B cell (primary cell): ENCODE measurements around the gene YPEL5. TPM values are rescaled to one million over a fixed set of nuclear protein-coding genes. Genes with fewer than 3 reads are reported as not detected.

Experiments used
- ATAC-seq: fragments of 200-7000 bp; cut with Tn5 transposase; one replicate; pipeline ENCODE4 v1.10.0; 2021; ENCODE audit warnings: low read depth, mild to moderate bottlenecking, moderate number of reproducible peaks, moderate library complexity
- CTCF ChIA-PET: fragments of 350-600 bp; sonication (Branson Sonifier 250); formaldehyde crosslinking; loops from one replicate; lab custom pipeline; 2021; ENCODE audit warnings: antibody characterized with exemption, inconsistent platforms; lab: Charles Lee
- POLR2A ChIA-PET: fragments of 350-600 bp; sonication (Branson Sonifier 250); formaldehyde crosslinking; loops from one replicate; lab custom pipeline; 2021; ENCODE audit warnings: antibody characterized with exemption; lab: Charles Lee
- DNase-seq: peaks from one replicate; pipeline ENCODE4 v3.0.0; 2013
- H2AFZ ChIP-seq: 2 replicates; pipeline ENCODE4 v1.6.1; 2012; ENCODE audit warnings: mild to moderate bottlenecking, low read depth, low read length; ENCODE audit not compliant: insufficient read depth, poor library complexity, severe bottlenecking
- H3K27ac ChIP-seq, 2 donors: 1 replicate in 1 of 2; 2 replicates in 1 of 2; pipeline ENCODE4 v1.5.1; 2012 to 2013; ENCODE audit warnings: low read length in 2 of 2, mild to moderate bottlenecking in 2 of 2, moderate library complexity in 1 of 2
- H3K27me3 ChIP-seq, 4 experiments: fragments of 200-600 bp in 1 of 4; sonication (generic) in 1 of 4; replicated peaks in 1 of 4; 1 replicate in 2 of 4; 2 replicates in 2 of 4; pipeline versions ENCODE4 v1.6.1 to v1.7.0; 2013 to 2016; ENCODE audit warnings: low read length in 3 of 4, mild to moderate bottlenecking in 2 of 4, mixed read lengths in 1 of 4, moderate library complexity in 1 of 4; ENCODE audit not compliant: insufficient read depth in 4 of 4, control insufficient read depth in 3 of 4; ENCODE audit errors: control extremely low read depth in 1 of 4
- H3K36me3 ChIP-seq, 2 experiments: replicated peaks in 1 of 2; 1 replicate in 1 of 2; 2 replicates in 1 of 2; pipeline versions ENCODE4 v1.6.1 to v1.7.1; 2013; ENCODE audit warnings: low read length in 1 of 2; ENCODE audit not compliant: insufficient read depth in 2 of 2, control insufficient read depth in 1 of 2; ENCODE audit errors: control extremely low read depth in 1 of 2, extremely low read depth in 1 of 2
- H3K4me1 ChIP-seq, 2 donors: fragments of 200-600 bp in 1 of 2; sonication (generic) in 1 of 2; 1 replicate in 1 of 2; 2 replicates in 1 of 2; pipeline versions ENCODE4 v1.5.1 to v1.6.1; 2013 to 2017; ENCODE audit warnings: low read length in 2 of 2; ENCODE audit not compliant: control insufficient read depth in 2 of 2, insufficient read depth in 2 of 2
- H3K4me2 ChIP-seq: replicated peaks from 2 replicates; pipeline ENCODE3; 2012; ENCODE audit warnings: mild to moderate bottlenecking, low read depth, low read length; ENCODE audit not compliant: poor library complexity, severe bottlenecking
- H3K4me3 ChIP-seq, 5 experiments: fragments of 200-600 bp in 1 of 5; sonication (generic) in 1 of 5; 1 replicate in 3 of 5; 2 replicates in 2 of 5; pipeline versions ENCODE4 v1.5.1 to v1.7.0; 2011 to 2016; ENCODE audit warnings: low read length in 4 of 5, mild to moderate bottlenecking in 4 of 5, low read depth in 2 of 5, control low read depth in 1 of 5, moderate library complexity in 1 of 5; ENCODE audit not compliant: insufficient read depth in 1 of 5; ENCODE audit errors: control extremely low read depth in 1 of 5, extremely low read depth in 1 of 5
- H3K79me2 ChIP-seq: fragments of 200-600 bp; sonication (generic); one replicate; pipeline ENCODE4 v1.6.0; 2016; ENCODE audit warnings: low read length; ENCODE audit not compliant: control insufficient read depth, insufficient read depth
- H3K9ac ChIP-seq: fragments of 200-600 bp; sonication (generic); 2 replicates; pipeline ENCODE4 v1.6.1; 2017; ENCODE audit warnings: mild to moderate bottlenecking, low read length, moderate library complexity
- H3K9me3 ChIP-seq, 3 donors: one replicate each; pipeline versions ENCODE4 v1.6.1 to v1.7.1; 2013; ENCODE audit warnings: low read length in 2 of 3; ENCODE audit not compliant: control insufficient read depth in 2 of 3, insufficient read depth in 1 of 3; ENCODE audit errors: control extremely low read depth in 1 of 3
- H4K20me1 ChIP-seq: 2 replicates; pipeline ENCODE4 v1.6.0; 2012; ENCODE audit warnings: mild to moderate bottlenecking, low read length; ENCODE audit not compliant: insufficient read depth, control insufficient read depth, poor library complexity, severe bottlenecking
- H3K27ac Mint-ChIP-seq: one replicate; pipeline ENCODE4 v1.8.0; 2021; ENCODE audit warnings: mixed read lengths
- H3K27me3 Mint-ChIP-seq: one replicate; pipeline ENCODE4 v1.8.0; 2021; ENCODE audit warnings: mixed read lengths
- H3K4me1 Mint-ChIP-seq: one replicate; pipeline ENCODE4 v1.8.0; 2021; ENCODE audit warnings: mixed read lengths
- H3K4me3 Mint-ChIP-seq: one replicate; pipeline ENCODE4 v1.8.0; 2021; ENCODE audit warnings: mixed read lengths
- H3K9me3 Mint-ChIP-seq: one replicate; pipeline ENCODE4 v1.8.0; 2022; ENCODE audit warnings: mixed read lengths; ENCODE audit not compliant: insufficient read depth
- EZH2 ChIP-seq: IDR thresholded peaks from 2 replicates; pipeline ENCODE4 v1.6.1; 2012; ENCODE audit warnings: borderline replicate concordance, low read depth, mild to moderate bottlenecking, moderate library complexity, low read length; ENCODE audit not compliant: insufficient read depth, poor library complexity, severe bottlenecking
- WGBS: methylation state at CpG from one replicate; pipeline ENCODE4 v1.1.5; 2013; ENCODE audit warnings: missing lambda C conversion rate; ENCODE audit not compliant: insufficient coverage; 5-methylcytosine and 5-hydroxymethylcytosine counted together
- intact Hi-C: fragments of 100-400 bp; cut with micrococcal nuclease; formaldehyde crosslinking; loops from one replicate; pipeline ENCODE4 v1.10.0; 2022
- polyA plus RNA-seq: library from polyadenylated mRNA; depleted of rRNA; stranded (reverse); fragments of >200 nt; gene quantifications from 2 replicates; pipeline ENCODE4 v1.2.3, GENCODE V29; 2012
- total RNA-seq, 2 donors: library from RNA; stranded (reverse); fragments of 120-200 nt in 1 of 2; gene quantifications; 1 replicate in 1 of 2; 2 replicates in 1 of 2; pipeline versions ENCODE4 v1.2.3 to v1.2.4, GENCODE V29; 2013 to 2022
- TF ChIP-seq, protein P1 (sequence below): fragments of 200-600 bp; IDR thresholded peaks from one replicate; pipeline ENCODE4 v1.8.0; 2022; ENCODE audit warnings: antibody characterized with exemption, mild to moderate bottlenecking

Gene YPEL5
- total and polyA plus RNA-seq, 2 donors (not counting 1 experiment from before 2014, with no cell fraction given): 117 to 426 TPM

GRCh38 chr2:30155889-30156658, 9.3 kb downstream of the YPEL5 start:
- Histone ChIP-seq H3K27ac (no peak overlapping the region), H4K20me1 (peaks cover 85% of the 10 kb centered on the region), H3K79me2 (peaks cover 52% of the 10 kb centered on the region), H3K9me3 (no peaks in the 10 kb centered on the region), H2AFZ (no peak overlapping the region), H3K9ac (no peak overlapping the region), H3K4me2 (no peak overlapping the region), H3K4me3 (no peak overlapping the region), H3K4me1 (peaks cover 18 to 20% of the 10 kb centered on the region in 2 donors), H3K36me3 (peaks cover 24 to 78% of the 10 kb centered on the region in 2 experiments), H3K27me3 (no peaks in the 10 kb centered on the region)
- H3K9me3 Mint-ChIP-seq: no peaks in the 10 kb centered on the region
- POLR2A ChIA-PET: no interaction called here
- intact Hi-C loops: no loop called here
- DNase-seq (no peak), ATAC-seq (no peak)
- H3K27ac Mint-ChIP-seq: peak overlapping the region; percentile 2
- H3K4me3 Mint-ChIP-seq: no peak overlapping the region
- WGBS: 88% methylated on average over 1 of the region's 3 CpGs
- TF ChIP-seq, protein P1, sequence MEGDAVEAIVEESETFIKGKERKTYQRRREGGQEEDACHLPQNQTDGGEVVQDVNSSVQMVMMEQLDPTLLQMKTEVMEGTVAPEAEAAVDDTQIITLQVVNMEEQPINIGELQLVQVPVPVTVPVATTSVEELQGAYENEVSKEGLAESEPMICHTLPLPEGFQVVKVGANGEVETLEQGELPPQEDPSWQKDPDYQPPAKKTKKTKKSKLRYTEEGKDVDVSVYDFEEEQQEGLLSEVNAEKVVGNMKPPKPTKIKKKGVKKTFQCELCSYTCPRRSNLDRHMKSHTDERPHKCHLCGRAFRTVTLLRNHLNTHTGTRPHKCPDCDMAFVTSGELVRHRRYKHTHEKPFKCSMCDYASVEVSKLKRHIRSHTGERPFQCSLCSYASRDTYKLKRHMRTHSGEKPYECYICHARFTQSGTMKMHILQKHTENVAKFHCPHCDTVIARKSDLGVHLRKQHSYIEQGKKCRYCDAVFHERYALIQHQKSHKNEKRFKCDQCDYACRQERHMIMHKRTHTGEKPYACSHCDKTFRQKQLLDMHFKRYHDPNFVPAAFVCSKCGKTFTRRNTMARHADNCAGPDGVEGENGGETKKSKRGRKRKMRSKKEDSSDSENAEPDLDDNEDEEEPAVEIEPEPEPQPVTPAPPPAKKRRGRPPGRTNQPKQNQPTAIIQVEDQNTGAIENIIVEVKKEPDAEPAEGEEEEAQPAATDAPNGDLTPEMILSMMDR: no peak
- no peak for TF ChIP-seq EZH2
- peaks cover 58% of the 10 kb centered on the region for H3K4me1 Mint-ChIP-seq
- CTCF ChIA-PET: interaction anchor here (0.7 to 2.7 kb wide), 5 partner anchors 8 to 557 kb away, joined by 3 to 28 read pairs (median 4); no protein-coding TSS in a partner anchor
- no peaks in the 10 kb centered on the region for H3K27me3 Mint-ChIP-seq

DNA sequence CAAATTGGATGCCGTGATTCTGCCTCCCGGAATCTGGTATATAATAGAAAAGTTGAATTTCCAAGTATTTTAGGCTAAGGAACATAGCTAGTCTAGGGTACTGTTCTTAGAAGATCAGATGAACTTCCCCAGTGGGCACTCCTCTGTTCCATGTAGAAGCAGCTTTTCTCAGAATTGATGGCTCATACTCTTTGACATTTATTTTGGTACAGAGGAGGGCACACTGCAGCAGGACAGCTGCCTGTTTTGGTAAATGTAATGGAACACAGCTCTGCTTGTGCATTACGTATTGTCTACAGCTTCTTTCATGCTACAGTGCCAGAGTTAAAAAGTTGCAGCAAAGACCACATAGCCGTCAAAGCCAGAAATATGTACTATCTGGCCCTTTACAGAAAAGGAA, 10.8 kb downstream of the YPEL5 start:
- Mint-ChIP-seq H3K27ac (no peak overlapping the region), H3K27me3 (no peaks in the 10 kb centered on the region), H3K4me3 (no peak overlapping the region), H3K4me1 (peaks cover 57% of the 10 kb centered on the region), H3K9me3 (no peaks in the 10 kb centered on the region)
- H3K27ac ChIP-seq: no peak overlapping the region
- H2AFZ ChIP-seq: no peak overlapping the region
- ATAC-seq: no peak
- no peak overlapping the region for H3K9ac ChIP-seq
- CTCF ChIA-PET: interaction anchor here (0.8 to 2.6 kb wide), 3 partner anchors 10 to 554 kb away, joined by 3 to 16 read pairs (median 4); no protein-coding TSS in a partner anchor
- TF ChIP-seq, protein P1: no peak
- no peak for TF ChIP-seq EZH2
- POLR2A ChIA-PET: no interaction called here
- peaks cover 46% of the 10 kb centered on the region for H3K79me2 ChIP-seq
- no peaks in the 10 kb centered on the region for H3K27me3 ChIP-seq
- intact Hi-C loops: no loop called here
- peaks cover 70% of the 10 kb centered on the region for H4K20me1 ChIP-seq
- peaks cover 15 to 16% of the 10 kb centered on the region in 2 donors for H3K4me1 ChIP-seq
- WGBS: 100% methylated on average over 2 of the region's 4 CpGs
- H3K36me3 ChIP-seq: peaks cover 19 to 74% of the 10 kb centered on the region in 2 experiments
- no peak overlapping the region for H3K4me3 ChIP-seq
- H3K4me2 ChIP-seq: no peak overlapping the region
- H3K9me3 ChIP-seq: no peaks in the 10 kb centered on the region
- DNase-seq: no peak
